ENCODE data around the gene PGP. TPM values are rescaled to one million over a fixed set of nuclear protein-coding genes. Genes with fewer than 3 reads are reported as not detected.

PGP gene
- total RNA-seq, 1 experiment from 2014 or later: 38.3 TPM

- no peak overlapping the region for H3K4me2 ChIP-seq (ENCODE audit: insufficient read depth, insufficient read length, low read length)
- no peak overlapping the region for H4K8ac ChIP-seq (replicated peaks; ENCODE audit: insufficient read length, low read depth, low read length)
- no peak overlapping the region for H2BK15ac ChIP-seq (ENCODE audit: low read depth, low read length)
- H3K27ac ChIP-seq (ENCODE audit: insufficient read length, low read depth, low read length): no peak overlapping the region
- no peak overlapping the region for H3T11ph ChIP-seq (ENCODE audit: low read length)
- no peaks in the 10 kb centered on the region for H3K79me2 ChIP-seq (ENCODE audit: insufficient read depth, low read length)
- H3K9ac ChIP-seq (ENCODE audit: extremely low read depth, insufficient read length, low read length): no peak overlapping the region
- H2BK20ac ChIP-seq (ENCODE audit: low read depth, low read length, poor library complexity, severe bottlenecking): no peak overlapping the region
- H3K9me3 Mint-ChIP-seq: no peaks in the 10 kb centered on the region
- no peak overlapping the region for H4K5ac ChIP-seq (ENCODE audit: insufficient read length, low read depth, low read length)
- no peak overlapping the region for H2AFZ ChIP-seq (ENCODE audit: low read length)
- H4K91ac ChIP-seq (ENCODE audit: insufficient read length, low read depth, low read length): no peak overlapping the region
- no peak overlapping the region for H2AK5ac ChIP-seq (ENCODE audit: insufficient read length, low read length)
- H2BK12ac ChIP-seq (ENCODE audit: insufficient read length, low read depth, low read length): no peak overlapping the region
- no peak overlapping the region for H2BK120ac ChIP-seq (ENCODE audit: low read depth, low read length, poor library complexity, severe bottlenecking)
- no peak for DNase-seq
- no peaks in the 10 kb centered on the region for H3K27me3 ChIP-seq (ENCODE audit: insufficient read depth, low read length)
- H3K56ac ChIP-seq (ENCODE audit: insufficient read length, low read depth, low read length): no peak overlapping the region
- peaks cover 2% of the 10 kb centered on the region for H3K27me3 Mint-ChIP-seq (ENCODE audit: low read depth)
- no peak overlapping the region for H3K4me3 Mint-ChIP-seq
- H3K4me1 ChIP-seq (ENCODE audit: insufficient read depth, low read length): no peaks in the 10 kb centered on the region
- H3K14ac ChIP-seq (ENCODE audit: insufficient read depth, low read length): no peak overlapping the region
- peaks cover 7% of the 10 kb centered on the region for H3K23me2 ChIP-seq (ENCODE audit: insufficient read length, low read depth, low read length, poor library complexity, severe bottlenecking)
- no peak overlapping the region for H3K27ac Mint-ChIP-seq
- H3K9me3 ChIP-seq (ENCODE audit: control insufficient read depth, low read depth, low read length): no peaks in the 10 kb centered on the region
- H3K4ac ChIP-seq (ENCODE audit: low read depth, low read length): no peak overlapping the region
- no peaks in the 10 kb centered on the region for H3K36me3 Mint-ChIP-seq (ENCODE audit: insufficient read depth in 1 of 3, low read depth in 3 of 3)
- no peak overlapping the region for H3K23ac ChIP-seq (ENCODE audit: insufficient read length, low read depth, low read length)
- no peak overlapping the region for H3K18ac ChIP-seq (ENCODE audit: insufficient read length, low read depth, low read length)
- no peaks in the 10 kb centered on the region for H4K20me1 ChIP-seq (ENCODE audit: control insufficient read depth, insufficient read depth, insufficient read length)
- no peak for TF ChIP-seq CTCF (conservative IDR thresholded peaks at IDR 0.05)
- peaks cover 4 to 6% of the 10 kb centered on the region in 2 experiments; a peak in 1 of 4 replicates for H3K4me1 Mint-ChIP-seq
- no peak overlapping the region for H2BK5ac ChIP-seq (ENCODE audit: insufficient read length, low read length)
- H3K79me1 ChIP-seq (ENCODE audit: insufficient read depth, low read depth, low read length, poor library complexity, severe bottlenecking): no peaks in the 10 kb centered on the region
- WGBS (ENCODE audit: extremely low coverage, insufficient read length, low lambda C conversion rate): no CpG with 5 or more reads among the region's 11 CpGs
Measured at GRCh38 chr16:2191446-2191706, 23.3 kb downstream of the PGP start.

Data from H9 (cell line).